HFFc6 (cell line): ENCODE results near the gene SGIP1. TPM values are rescaled to one million over a fixed set of nuclear protein-coding genes. Genes with fewer than 3 reads are reported as not detected.

Source experiments
- DNase-seq: peaks from one replicate; pipeline ENCODE4 v3.0.0-alpha.2; 2018
- H3K27ac Mint-ChIP-seq: 2 replicates; pipeline ENCODE4 v1.8.0; 2020; ENCODE audit warnings: mild to moderate bottlenecking, mixed read lengths
- H3K27me3 Mint-ChIP-seq: 2 replicates; pipeline ENCODE4 v1.8.0; 2021; ENCODE audit warnings: mild to moderate bottlenecking, moderate library complexity, mixed read lengths; ENCODE audit not compliant: insufficient read depth
- H3K36me3 Mint-ChIP-seq: 2 replicates; pipeline ENCODE4 v1.8.0; 2021; ENCODE audit warnings: low read depth, mixed read lengths
- H3K4me1 Mint-ChIP-seq: 2 replicates; pipeline ENCODE4 v1.8.0; 2020; ENCODE audit warnings: low read depth, mixed read lengths
- H3K4me3 Mint-ChIP-seq: 2 replicates; pipeline ENCODE4 v1.8.0; 2020; ENCODE audit warnings: mild to moderate bottlenecking, moderate library complexity, mixed read lengths
- H3K9me3 Mint-ChIP-seq: 2 replicates; pipeline ENCODE4 v1.8.0; 2020; ENCODE audit warnings: mild to moderate bottlenecking, mixed read lengths
- CTCF ChIP-seq: fragments of 200-600 bp; sonication (generic); IDR thresholded peaks from 2 replicates; pipeline ENCODE4 v1.5.0; 2021; ENCODE audit warnings: antibody characterized with exemption, mild to moderate bottlenecking
- total RNA-seq, 6 experiments: library from RNA; stranded (reverse); fragmentation: NEBNext Ultra II Directional; extraction: Animal tissue kit (Norgen Biotek cat#: 25700); gene quantifications; 2 replicates in 1 of 6; 3 replicates in 5 of 6; pipeline ENCODE4 v1.2.3, GENCODE V29; 2021

SGIP1 gene
- total RNA-seq, 6 experiments from 2014 or later, result 53.3 to 72.0 (median 57.9) TPM

GRCh38 chr1:66704177-66704875, 170.4 kb downstream of the SGIP1 start:
- H3K36me3 Mint-ChIP-seq, result peaks cover 17% of the 10 kb centered on the region
- H3K4me1 Mint-ChIP-seq, result peaks cover 21% of the 10 kb centered on the region
- DNase-seq, result no peak
- TF ChIP-seq CTCF, result no peak
- no peak overlapping the region for H3K27ac Mint-ChIP-seq
- H3K9me3 Mint-ChIP-seq, result no peaks in the 10 kb centered on the region
- H3K4me3 Mint-ChIP-seq, result no peak overlapping the region
- H3K27me3 Mint-ChIP-seq, result no peaks in the 10 kb centered on the region

GRCh38 chr1:66705110-66705509, 171.2 kb downstream of the SGIP1 start:
- peak; percentile 81 for DNase-seq

GRCh38 chr1:66711420-66711819, 177.5 kb downstream of the SGIP1 start:
- peak; percentile 49; the same call in 1 of the 2 replicates for TF ChIP-seq CTCF
- Mint-ChIP-seq H3K4me3 (no peak overlapping the region), H3K4me1 (peaks cover 7% of the 10 kb centered on the region; the same call in 1 of the 2 replicates), H3K27me3 (no peaks in the 10 kb centered on the region), H3K36me3 (no peaks in the 10 kb centered on the region), H3K27ac (no peak overlapping the region), H3K9me3 (no peaks in the 10 kb centered on the region)
- DNase-seq, result no peak

More at GRCh38 chr1:66705110-66705509, 171.2 kb downstream of the SGIP1 start:
- Mint-ChIP-seq H3K36me3 (peaks cover 16% of the 10 kb centered on the region), H3K4me1 (peaks cover 21% of the 10 kb centered on the region), H3K9me3 (no peaks in the 10 kb centered on the region), H3K4me3 (peak overlapping the region; percentile 45), H3K27me3 (no peaks in the 10 kb centered on the region), H3K27ac (peak overlapping the region; percentile 60)
- no peak for TF ChIP-seq CTCF

- no peak overlapping the region for H3K4me3 Mint-ChIP-seq
- no peak overlapping the region for H3K27ac Mint-ChIP-seq
- peaks cover 7% of the 10 kb centered on the region; the same call in 1 of the 2 replicates for H3K4me1 Mint-ChIP-seq
- no peak for DNase-seq
- H3K9me3 Mint-ChIP-seq, result no peaks in the 10 kb centered on the region
- H3K36me3 Mint-ChIP-seq, result no peaks in the 10 kb centered on the region
- no peak for TF ChIP-seq CTCF
- H3K27me3 Mint-ChIP-seq, result no peaks in the 10 kb centered on the region
Observed at GRCh38 chr1:66712839-66713238, 178.9 kb downstream of the SGIP1 start.

- Mint-ChIP-seq H3K4me3 (no peak overlapping the region), H3K36me3 (peaks cover 24% of the 10 kb centered on the region), H3K27ac (no peak overlapping the region), H3K9me3 (0 out of 2 replicates have a peak, but pooled peaks cover 3% of the 10 kb centered on the region), H3K27me3 (no peaks in the 10 kb centered on the region; the same call in 1 of the 2 replicates), H3K4me1 (peaks cover 53% of the 10 kb centered on the region)
- no peak for TF ChIP-seq CTCF
- DNase-seq, result no peak
Observed at GRCh38 chr1:66723985-66724384, 190.0 kb downstream of the SGIP1 start.
